Right lobe of liver (tissue), 4 donors: ENCODE measurements around the gene NCOA3.

ENCODE experiments used
- CTCF ChIP-seq, 4 donors: fragments of 200-600 bp in 3 of 4; fragments of 450-650 bp in 1 of 4; IDR thresholded peaks; one replicate each; pipeline versions ENCODE4 v1.5.1 to v1.8.0; 2016 to 2022; ENCODE audit warnings: antibody characterized with exemption in 4 of 4, mild to moderate bottlenecking in 2 of 4
- POLR2A ChIP-seq: fragments of 450-650 bp; IDR thresholded peaks from one replicate; pipeline ENCODE4 v1.6.1; 2017; ENCODE audit warnings: antibody characterized with exemption, mild to moderate bottlenecking
- donor health status: DM: no; HTN: no; CAD: no.
- donor health status: DM: no; HTN: no; CAD: no.
- donor health status: DM: no; HTN: yes; CAD: no.

GRCh38 chr20:47669927-47670890 lies 168.5 kb downstream of the NCOA3 start:
- TF ChIP-seq CTCF (IDR thresholded peaks at IDR 0.05) (no peak), POLR2A (no peak)
